Stimulated activated CD4-positive, alpha-beta T cell treated with anti-CD3 and anti-CD28 coated beads, TNF-alpha, amount 100 ng/mL, for 24 hours (primary cell): ENCODE data around the gene PRR22.
"Not testable (repeated sequence)": the region's sequence is repeated elsewhere in the genome, so short reads cannot be mapped to it uniquely, and the experiment has no call there.

Source experiments
- DNase-seq, 3 experiments: peaks; one replicate each; pipeline ENCODE4 v3.0.0-alpha.2; 2020; ENCODE audit warnings: low read depth in 3 of 3

The PRR22 gene

GRCh38 chr19:5751709-5752108 lies 32.8 kb downstream of the PRR22 start:
- no peak for DNase-seq

GRCh38 chr19:5749505-5749904 lies 35.0 kb downstream of the PRR22 start:
- DNase-seq: no peak

GRCh38 chr19:5748920-5749319 lies 35.6 kb downstream of the PRR22 start:
- DNase-seq: not testable (repeated sequence)

- not testable (repeated sequence) for DNase-seq
Observed at GRCh38 chr19:5744999-5745398, 39.5 kb downstream of the PRR22 start.

- DNase-seq: no peak
Observed at GRCh38 chr19:5743630-5744029, 40.9 kb downstream of the PRR22 start.

GRCh38 chr19:5742051-5742450 lies 42.5 kb downstream of the PRR22 start:
- no peak for DNase-seq

- no peak for DNase-seq
Observed at GRCh38 chr19:5738423-5738822, 46.1 kb downstream of the PRR22 start.

GRCh38 chr19:5733172-5733571 lies 51.4 kb downstream of the PRR22 start:
- DNase-seq: not testable (repeated sequence)
